Lung (tissue), 12 donors: ENCODE measurements around the gene BEND2. TPM values are rescaled to one million over a fixed set of nuclear protein-coding genes. Genes with fewer than 3 reads are reported as not detected.

Experiments
- ATAC-seq: fragments of 200-7000 bp; cut with Tn5 transposase; one replicate; pipeline ENCODE4 v1.9.1; 2020; ENCODE audit warnings: moderate number of reproducible peaks; ENCODE audit not compliant: insufficient read depth, low FRiP score
- DNase-seq, 3 donors: peaks; one replicate each; pipeline ENCODE4 v3.0.0-alpha.2; 2013 to 2017
- H3K27ac ChIP-seq, 2 donors: one replicate each; pipeline ENCODE4 v1.5.1; 2013; ENCODE audit warnings: mild to moderate bottlenecking in 2 of 2, moderate library complexity in 2 of 2, control low read depth in 1 of 2, inconsistent platforms in 1 of 2, low read depth in 1 of 2, low read length in 1 of 2
- H3K27me3 ChIP-seq, 3 donors: one replicate each; pipeline ENCODE4 v1.5.1; 2013; ENCODE audit warnings: low read length in 2 of 3; ENCODE audit not compliant: control insufficient read depth in 3 of 3, insufficient read depth in 3 of 3
- H3K36me3 ChIP-seq, 4 donors: one replicate each; pipeline ENCODE4 v1.5.1; 2013; ENCODE audit warnings: low read length in 4 of 4, mild to moderate bottlenecking in 1 of 4, moderate library complexity in 1 of 4; ENCODE audit not compliant: control insufficient read depth in 4 of 4, insufficient read depth in 4 of 4
- H3K4me1 ChIP-seq, 5 donors: one replicate each; pipeline ENCODE4 v1.5.1; 2013; ENCODE audit warnings: low read length in 5 of 5, mild to moderate bottlenecking in 2 of 5, moderate library complexity in 1 of 5; ENCODE audit not compliant: control insufficient read depth in 5 of 5, insufficient read depth in 5 of 5
- H3K4me3 ChIP-seq: one replicate; pipeline ENCODE4 v1.5.1; 2013; ENCODE audit warnings: mild to moderate bottlenecking, control low read depth, moderate library complexity
- H3K9ac ChIP-seq, 2 donors: one replicate each; pipeline ENCODE4 v1.5.1; 2013; ENCODE audit warnings: low read length in 2 of 2, control low read depth in 1 of 2; ENCODE audit not compliant: insufficient read depth in 1 of 2
- H3K9me3 ChIP-seq, 4 donors: one replicate each; pipeline ENCODE4 v1.5.1; 2013; ENCODE audit warnings: low read length in 3 of 4, mild to moderate bottlenecking in 1 of 4, moderate library complexity in 1 of 4; ENCODE audit not compliant: control insufficient read depth in 4 of 4, insufficient read depth in 3 of 4
- WGBS, 2 donors: extraction: QIAGEN DNeasy Blood & Tissue Kit; methylation state at CpG; one replicate each; pipeline ENCODE4 v1.1.7; 2013; 5-methylcytosine and 5-hydroxymethylcytosine counted together
- polyA plus RNA-seq, 2 donors: library from polyadenylated mRNA; stranded (reverse); fragments of 200-250 nt; gene quantifications; one replicate each; pipeline ENCODE4 v1.2.1, GENCODE V29; 2013
- total RNA-seq, 2 donors: library from RNA; depleted of rRNA in 1 of 2; stranded (reverse); fragments of >200 nt in 1 of 2; gene quantifications; one replicate each; pipeline ENCODE4 v1.2.1, GENCODE V29; 2014 to 2021
- TF ChIP-seq, protein P1 (sequence below): IDR thresholded peaks from 2 replicates; pipeline ENCODE4 v1.5.1; 2012; ENCODE audit warnings: mild to moderate bottlenecking; ENCODE audit errors: control extremely low read depth, extremely low read depth
- donor health status: control.
- donor health status: control.
- donor health status: Bipolar disorder and iron deficiency.
- donor health status: healthy.
- donor health status: DM: yes; HTN: yes; CAD: no.

BEND2 gene
- total and polyA plus RNA-seq, 4 donors, result 0.03 to 0.14 (median 0.04) TPM; not detected in 1

DNA sequence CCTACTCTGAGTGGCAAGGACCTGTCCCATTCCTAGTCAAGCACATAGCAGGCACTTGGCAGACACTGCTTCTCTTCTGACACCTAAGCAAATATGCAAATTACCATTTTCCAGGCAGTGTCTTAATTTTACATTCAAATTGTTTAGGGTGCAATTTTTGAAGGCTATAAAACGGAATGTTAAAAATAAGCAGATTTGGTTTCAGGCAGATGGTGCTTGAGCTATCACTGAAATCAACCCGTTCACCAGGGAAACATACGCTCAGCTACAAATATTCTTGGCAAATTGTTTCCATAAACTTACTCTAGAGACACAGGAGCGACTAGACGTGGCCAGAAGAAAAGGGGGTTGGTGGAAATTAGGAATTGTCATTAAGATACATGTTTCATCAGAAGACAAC, 45.7 kb downstream of the BEND2 start:
- H3K9ac ChIP-seq, result no peak overlapping the region
- H3K9me3 ChIP-seq, result no peaks in the 10 kb centered on the region
- H3K36me3 ChIP-seq, result no peaks in the 10 kb centered on the region
- DNase-seq, result no peak
- TF ChIP-seq, protein P1, sequence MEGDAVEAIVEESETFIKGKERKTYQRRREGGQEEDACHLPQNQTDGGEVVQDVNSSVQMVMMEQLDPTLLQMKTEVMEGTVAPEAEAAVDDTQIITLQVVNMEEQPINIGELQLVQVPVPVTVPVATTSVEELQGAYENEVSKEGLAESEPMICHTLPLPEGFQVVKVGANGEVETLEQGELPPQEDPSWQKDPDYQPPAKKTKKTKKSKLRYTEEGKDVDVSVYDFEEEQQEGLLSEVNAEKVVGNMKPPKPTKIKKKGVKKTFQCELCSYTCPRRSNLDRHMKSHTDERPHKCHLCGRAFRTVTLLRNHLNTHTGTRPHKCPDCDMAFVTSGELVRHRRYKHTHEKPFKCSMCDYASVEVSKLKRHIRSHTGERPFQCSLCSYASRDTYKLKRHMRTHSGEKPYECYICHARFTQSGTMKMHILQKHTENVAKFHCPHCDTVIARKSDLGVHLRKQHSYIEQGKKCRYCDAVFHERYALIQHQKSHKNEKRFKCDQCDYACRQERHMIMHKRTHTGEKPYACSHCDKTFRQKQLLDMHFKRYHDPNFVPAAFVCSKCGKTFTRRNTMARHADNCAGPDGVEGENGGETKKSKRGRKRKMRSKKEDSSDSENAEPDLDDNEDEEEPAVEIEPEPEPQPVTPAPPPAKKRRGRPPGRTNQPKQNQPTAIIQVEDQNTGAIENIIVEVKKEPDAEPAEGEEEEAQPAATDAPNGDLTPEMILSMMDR, result no peak
- no peak overlapping the region for H3K4me3 ChIP-seq
- 55 to 84% methylated on average over 5 of the region's 5 CpGs for WGBS, 2 donors
- no peak overlapping the region for H3K27ac ChIP-seq
- no peaks in the 10 kb centered on the region for H3K4me1 ChIP-seq
- peaks cover 0 to 31% (median 10%) of the 10 kb centered on the region in 3 donors for H3K27me3 ChIP-seq
- no peak for ATAC-seq

DNA sequence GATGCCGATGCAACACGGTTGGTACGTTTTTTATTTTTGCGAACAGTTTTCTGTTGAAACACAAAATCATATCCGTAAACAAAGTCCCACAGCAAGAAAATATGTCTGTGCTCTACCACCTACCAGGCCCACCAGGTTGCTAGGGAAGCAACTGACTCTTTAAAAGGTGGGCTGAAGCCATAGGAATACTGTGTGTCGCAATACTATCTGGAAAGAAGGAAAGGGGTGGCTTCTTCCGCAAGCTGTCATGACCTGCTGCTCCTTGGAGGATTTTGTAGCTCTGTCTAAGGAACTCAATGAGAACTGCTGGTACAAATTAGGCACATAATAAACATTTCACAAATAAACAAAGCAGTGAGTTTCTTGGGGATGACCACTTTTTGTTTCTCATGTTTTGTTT, 46.5 kb downstream of the BEND2 start:
- no peak overlapping the region for H3K9ac ChIP-seq
- ATAC-seq (no peak), DNase-seq (no peak)
- peaks cover 0 to 36% (median 13%) of the 10 kb centered on the region in 3 donors for H3K27me3 ChIP-seq
- no peaks in the 10 kb centered on the region for H3K9me3 ChIP-seq
- H3K27ac ChIP-seq, result no peak overlapping the region
- H3K4me3 ChIP-seq, result no peak overlapping the region
- 88 to 94% methylated on average over 7 of the region's 7 CpGs for WGBS, 2 donors
- TF ChIP-seq, protein P1, result no peak
- H3K4me1 ChIP-seq, result no peaks in the 10 kb centered on the region
- no peaks in the 10 kb centered on the region for H3K36me3 ChIP-seq

DNA sequence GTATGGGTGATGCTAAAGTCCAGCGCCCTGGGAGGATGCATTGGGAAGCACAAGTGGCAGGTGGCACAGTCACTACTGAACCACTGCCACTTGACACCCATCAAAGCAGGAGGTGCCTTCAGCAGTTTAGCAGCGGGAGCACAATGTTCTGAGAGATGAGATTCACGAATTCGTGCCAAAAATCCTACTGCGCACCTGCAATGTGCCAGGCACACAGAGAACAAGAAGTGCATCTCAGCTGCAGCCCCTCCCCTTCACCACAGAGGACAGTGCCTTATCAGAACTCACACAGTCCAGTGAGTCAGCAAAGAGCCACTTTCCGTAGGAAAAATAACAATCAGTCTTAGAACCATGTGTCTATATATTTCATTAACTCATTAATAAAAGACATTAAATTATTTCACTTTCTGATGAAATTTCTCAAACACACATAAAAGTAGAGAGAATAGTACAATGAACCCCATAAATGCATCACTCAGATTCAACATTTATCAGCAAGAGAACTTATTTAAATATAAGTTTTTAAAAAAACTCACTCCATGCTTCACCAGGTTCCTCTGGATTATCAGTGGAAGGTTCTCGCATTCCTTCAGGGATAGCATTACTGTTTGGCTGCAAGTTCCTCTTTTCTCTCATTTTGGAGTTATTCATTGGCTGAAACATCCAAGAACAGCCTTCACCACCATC, 47.0 kb downstream of the BEND2 start:
- Histone ChIP-seq H3K9ac (no peak overlapping the region), H3K9me3 (no peaks in the 10 kb centered on the region), H3K27me3 (peaks cover 0 to 38% (median 13%) of the 10 kb centered on the region in 3 donors), H3K4me3 (no peak overlapping the region), H3K36me3 (no peaks in the 10 kb centered on the region), H3K27ac (no peak overlapping the region), H3K4me1 (no peaks in the 10 kb centered on the region)
- ATAC-seq (no peak), DNase-seq (no peak)
- 42 to 69% methylated on average over 7 of the region's 7 CpGs for WGBS, 2 donors
- TF ChIP-seq, protein P1, result no peak

DNA sequence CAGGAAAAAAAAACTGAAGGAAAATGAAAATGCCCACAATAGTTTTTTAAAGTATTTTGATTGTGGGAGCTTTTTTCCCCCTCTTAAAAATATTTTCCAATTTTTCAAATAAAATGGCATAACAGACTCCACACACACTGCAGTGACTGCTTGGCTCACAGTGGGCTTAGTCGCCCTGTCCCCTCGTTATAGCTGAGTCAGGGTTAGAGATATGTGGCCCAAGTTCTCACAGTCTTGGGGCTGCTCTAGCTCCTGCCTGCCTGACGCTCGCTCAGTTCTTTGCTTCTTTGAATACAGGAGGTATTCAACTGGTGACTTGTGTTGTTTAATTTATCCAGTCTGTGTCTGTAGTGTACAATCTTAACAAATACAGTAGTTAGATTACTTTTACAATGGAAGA, 47.7 kb downstream of the BEND2 start:
- no peak overlapping the region for H3K4me3 ChIP-seq
- H3K9me3 ChIP-seq, result no peaks in the 10 kb centered on the region
- H3K4me1 ChIP-seq, result no peaks in the 10 kb centered on the region
- peaks cover 0 to 43% (median 17%) of the 10 kb centered on the region in 3 donors for H3K27me3 ChIP-seq
- WGBS, 2 donors, result 74 to 92% methylated on average over 4 of the region's 4 CpGs
- no peaks in the 10 kb centered on the region for H3K36me3 ChIP-seq
- no peak overlapping the region for H3K9ac ChIP-seq
- no peak for ATAC-seq
- H3K27ac ChIP-seq, result no peak overlapping the region
- TF ChIP-seq, protein P1, result no peak
- DNase-seq, result no peak
